ENCODE results near the gene PI4KB.
"Not testable (repeated sequence)": the region's sequence is repeated elsewhere in the genome, so short reads cannot be mapped to it uniquely, and the experiment has no call there.

The PI4KB gene

GRCh38 chr1:151327223-151327902, at the start of gene PI4KB:
Gene PI4KB (minus strand): TSS chr1:151327416. CDS start chr1:151316481, 10,935 bp downstream.
- DNase-seq, result peak; percentile 94 to 97

GRCh38 chr1:151373196-151373595, 46.0 kb upstream of the PI4KB start:
- DNase-seq, result no peak

GRCh38 chr1:151372058-151372934, 45.1 kb upstream of the PI4KB start, which contains the start of gene SELENBP1:
Gene SELENBP1 (minus strand): TSS chr1:151372705. CDS start chr1:151372641, 64 bp downstream.
- DNase-seq, result no peak

GRCh38 chr1:151371370-151372057, 44.3 kb upstream of the PI4KB start:
- no peak for DNase-seq

- no peak for DNase-seq
Observed at GRCh38 chr1:151370211-151370911, 43.1 kb upstream of the PI4KB start.

- no peak for DNase-seq
Observed at GRCh38 chr1:151369621-151370048, 42.4 kb upstream of the PI4KB start.

- no peak for DNase-seq
Observed at GRCh38 chr1:151369302-151369610, 42.0 kb upstream of the PI4KB start.

- no peak for DNase-seq
Observed at GRCh38 chr1:151368393-151369301, 41.4 kb upstream of the PI4KB start.

GRCh38 chr1:151367658-151368392, 40.6 kb upstream of the PI4KB start:
- DNase-seq, result no peak

- DNase-seq, result no peak
Observed at GRCh38 chr1:151364996-151365395, 37.8 kb upstream of the PI4KB start.

GRCh38 chr1:151362308-151363155, 35.3 kb upstream of the PI4KB start:
- DNase-seq, result no peak

GRCh38 chr1:151361883-151362282, 34.7 kb upstream of the PI4KB start:
- DNase-seq, result no peak

GRCh38 chr1:151356696-151357095, 29.5 kb upstream of the PI4KB start:
- DNase-seq, result no peak

GRCh38 chr1:151352021-151352718, 25.0 kb upstream of the PI4KB start:
- no peak for DNase-seq

- not testable (repeated sequence) for DNase-seq
Observed at GRCh38 chr1:151350323-151350722, 23.1 kb upstream of the PI4KB start.

GRCh38 chr1:151347523-151348246, 20.5 kb upstream of the PI4KB start:
- no peak for DNase-seq

GRCh38 chr1:151346769-151347522, 19.7 kb upstream of the PI4KB start, which contains the start of gene RFX5:
Gene RFX5 (minus strand): TSS chr1:151347252. CDS start chr1:151346320, 932 bp downstream.
- peak; percentile 97 to 99 for DNase-seq
